ENCODE data around the gene ACAP2.
"Not testable (repeated sequence)": the region's sequence is repeated elsewhere in the genome, so short reads cannot be mapped to it uniquely, and the experiment has no call there.

ACAP2 gene

DNA sequence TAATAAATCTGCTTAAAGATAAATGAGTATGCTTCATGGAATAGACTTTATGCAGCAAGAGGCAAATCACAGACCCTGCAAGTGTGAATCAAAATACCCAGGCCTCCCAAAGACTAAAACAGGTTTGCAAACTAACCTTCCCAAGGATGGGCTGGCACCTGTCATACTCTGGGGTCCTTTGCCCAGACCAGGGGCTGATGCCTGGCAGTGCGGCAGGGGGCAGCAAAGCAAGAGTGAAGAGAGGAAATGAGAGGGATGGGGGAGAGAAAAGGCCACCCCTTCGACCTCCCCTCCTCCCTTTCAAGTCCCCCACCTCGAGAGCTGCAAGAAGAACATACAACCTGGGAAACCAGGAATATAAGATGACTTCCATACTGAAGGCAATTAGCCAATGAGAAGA is 203.7 kb downstream of the ACAP2 start:
- DNase-seq: no peak

GRCh38 chr3:195238586-195239118 is 204.2 kb downstream of the ACAP2 start:
- no peak for DNase-seq

DNA sequence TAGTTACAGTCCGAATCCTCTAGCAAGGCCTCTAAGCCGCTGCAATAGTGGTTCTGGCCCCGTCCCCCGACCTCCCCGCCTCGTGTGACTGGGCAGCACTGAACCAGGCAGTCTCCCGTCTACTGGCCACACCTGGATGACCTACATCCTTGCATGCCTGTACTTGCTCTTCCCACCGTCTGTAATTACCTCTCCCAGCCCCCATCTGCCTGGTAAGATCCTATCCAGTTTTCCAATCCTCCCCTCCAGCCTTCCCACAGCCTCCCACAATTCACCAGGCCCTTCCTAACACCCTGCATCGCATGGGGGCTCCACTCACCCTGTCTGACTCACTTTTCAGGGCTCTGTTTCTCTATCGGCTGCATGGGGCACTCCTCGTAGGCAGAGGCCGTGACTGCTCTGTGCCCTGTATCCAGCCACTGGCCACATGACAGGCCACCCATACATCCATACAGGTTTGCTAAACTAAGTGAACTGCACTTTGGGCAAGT is 204.7 kb downstream of the ACAP2 start:
- no peak for DNase-seq

DNA sequence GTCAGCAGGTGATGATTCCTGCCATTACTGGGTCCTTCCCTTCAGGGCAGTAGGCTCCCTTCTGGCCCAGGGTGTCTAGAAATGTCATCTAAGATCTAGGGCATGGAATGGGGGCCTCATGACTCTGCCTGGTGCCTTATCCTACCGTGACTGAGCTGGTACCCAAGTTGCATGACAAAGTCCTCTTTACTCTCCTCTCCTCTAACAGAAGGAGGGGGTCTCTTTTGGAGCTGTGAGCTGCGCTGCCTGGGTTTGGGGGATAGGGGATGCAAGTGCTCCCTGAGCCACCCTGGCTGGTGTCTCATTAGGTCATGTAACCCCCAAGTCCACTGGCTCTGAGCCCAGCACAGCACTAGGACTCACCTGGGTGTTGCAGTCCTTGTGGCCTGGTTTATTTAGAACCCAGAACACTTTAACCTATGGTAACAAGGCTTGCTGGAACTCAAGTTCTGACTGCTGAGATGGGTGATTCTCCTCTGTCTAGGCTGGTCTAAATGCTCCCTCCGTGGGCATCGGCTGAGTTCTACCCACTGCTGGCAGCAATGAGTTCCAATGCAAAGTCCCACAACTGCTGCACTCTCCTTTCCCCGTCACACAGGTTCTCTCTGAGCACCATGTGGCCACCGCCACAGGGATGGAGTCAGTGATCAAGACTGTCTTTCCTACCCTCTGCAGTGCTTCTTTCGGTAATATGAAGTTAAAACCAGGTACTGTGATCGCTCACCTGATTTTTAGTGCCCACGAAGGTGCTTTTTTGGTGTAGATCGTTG is 205.8 kb downstream of the ACAP2 start:
- DNase-seq: no peak

- DNase-seq: no peak
These were observed 206.6 kb downstream of the ACAP2 start for GRCh38 chr3:195236076-195236798.

GRCh38 chr3:195230244-195230643 is 212.6 kb downstream of the ACAP2 start:
- DNase-seq: no peak

DNA sequence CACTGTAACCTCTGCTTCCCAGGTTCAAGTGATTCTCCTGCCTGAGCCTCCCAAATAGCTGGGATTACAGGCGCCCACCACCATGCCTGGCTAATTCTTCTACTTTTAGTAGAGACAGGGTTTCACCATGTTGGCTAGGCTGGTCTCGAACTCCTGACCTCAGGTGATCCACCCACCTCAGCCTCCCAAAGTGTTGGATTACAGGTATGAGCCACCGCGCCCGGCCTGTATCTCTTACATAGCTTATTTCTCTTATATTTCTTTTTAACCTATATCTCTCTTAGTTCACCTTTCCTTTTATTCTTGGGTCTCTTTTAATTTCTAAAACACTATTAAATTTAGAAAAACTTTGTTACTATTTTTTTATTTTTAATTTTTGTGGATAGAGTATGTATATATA is 213.9 kb downstream of the ACAP2 start:
- DNase-seq: not testable (repeated sequence)

DNA sequence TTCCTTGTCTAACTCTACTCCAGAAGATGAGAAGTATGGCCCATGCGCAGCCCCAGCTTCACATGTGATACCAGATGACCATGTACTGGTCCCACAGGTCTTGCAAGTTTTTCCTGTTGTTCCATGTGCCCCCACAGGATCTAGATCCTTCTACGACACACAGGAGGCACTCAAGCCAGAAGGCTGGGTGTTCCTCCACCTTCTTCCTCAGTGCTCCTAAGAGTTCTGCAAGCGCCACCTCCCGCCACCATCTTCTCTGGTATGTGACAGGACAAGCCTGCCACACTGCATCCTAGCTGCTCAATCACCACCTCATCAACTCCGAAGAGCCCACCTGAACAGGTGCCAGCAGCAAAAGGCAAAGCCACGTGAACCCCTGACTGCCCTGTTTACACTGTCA is 214.9 kb downstream of the ACAP2 start:
- no peak for DNase-seq

DNA sequence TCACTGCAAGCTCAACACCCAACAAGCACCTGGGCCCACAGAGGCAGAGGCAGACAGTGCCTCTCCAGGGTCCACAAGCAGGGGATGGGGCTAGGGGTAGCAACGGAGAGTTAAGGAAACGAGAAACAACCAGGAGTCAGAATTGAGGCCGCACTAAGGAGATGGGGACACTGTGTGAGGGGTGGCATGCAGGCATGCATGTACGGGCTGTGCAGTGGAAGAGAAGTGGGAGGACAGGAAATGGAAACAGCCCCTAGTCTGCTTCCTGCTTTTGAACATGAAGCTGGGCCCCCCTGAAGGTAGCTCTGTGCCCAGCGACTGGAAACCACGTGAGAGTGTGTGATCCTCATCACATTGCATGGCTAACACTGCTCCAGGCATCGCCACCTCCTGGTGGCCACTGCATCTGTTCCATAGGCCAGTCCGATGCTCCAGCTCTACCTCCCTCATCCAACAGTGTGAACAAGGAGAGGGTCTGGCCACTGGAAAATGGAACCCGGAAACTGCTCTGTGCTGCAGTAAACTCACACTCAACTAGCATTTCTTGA is 215.8 kb downstream of the ACAP2 start:
- DNase-seq: peak; percentile 0

- no peak for DNase-seq
These were observed 216.4 kb downstream of the ACAP2 start for GRCh38 chr3:195226445-195226844.

GRCh38 chr3:195224980-195225580 is 217.7 kb downstream of the ACAP2 start:
- no peak for DNase-seq

Data from OCI-M1 (cell line).